Effector CD8-positive, alpha-beta T cell (primary cell): Measurements from ENCODE around the gene YPEL2.
"Not testable (repeated sequence)": the region's sequence is repeated elsewhere in the genome, so short reads cannot be mapped to it uniquely, and the experiment has no call there.

Source experiments
- DNase-seq: peaks from one replicate; lab custom pipeline; 2025; lab: John Stamatoyannopoulos, UW

Gene YPEL2

GRCh38 chr17:59406808-59407381 lies 75.4 kb downstream of the YPEL2 start:
- DNase-seq: no peak

- no peak for DNase-seq
Observed at GRCh38 chr17:59409336-59410048, 78.0 kb downstream of the YPEL2 start.

- no peak for DNase-seq
Observed at GRCh38 chr17:59410049-59410437, 78.6 kb downstream of the YPEL2 start.

- not testable (repeated sequence) for DNase-seq
Observed at GRCh38 chr17:59412431-59412830, 81.0 kb downstream of the YPEL2 start.

- no peak for DNase-seq
Observed at GRCh38 chr17:59413014-59413766, 81.7 kb downstream of the YPEL2 start.

GRCh38 chr17:59415397-59415796 lies 83.9 kb downstream of the YPEL2 start:
- DNase-seq: no peak

- DNase-seq: no peak
Observed at GRCh38 chr17:59416184-59416583, 84.7 kb downstream of the YPEL2 start.

GRCh38 chr17:59417452-59417851 lies 86.0 kb downstream of the YPEL2 start:
- DNase-seq: no peak

- DNase-seq: no peak
Observed at GRCh38 chr17:59418732-59419166, 87.3 kb downstream of the YPEL2 start.

- no peak for DNase-seq
Observed at GRCh38 chr17:59420901-59421300, 89.4 kb downstream of the YPEL2 start.

- no peak for DNase-seq
Observed at GRCh38 chr17:59421722-59422121, 90.3 kb downstream of the YPEL2 start.

GRCh38 chr17:59423137-59423724 lies 91.8 kb downstream of the YPEL2 start:
- no peak for DNase-seq

GRCh38 chr17:59423903-59424302 lies 92.4 kb downstream of the YPEL2 start:
- DNase-seq: no peak

GRCh38 chr17:59424331-59424730 lies 92.9 kb downstream of the YPEL2 start:
- no peak for DNase-seq

GRCh38 chr17:59425085-59425931 lies 93.9 kb downstream of the YPEL2 start:
- DNase-seq: no peak

- DNase-seq: no peak
Observed at GRCh38 chr17:59426031-59426430, 94.6 kb downstream of the YPEL2 start.

- DNase-seq: no peak
Observed at GRCh38 chr17:59427425-59427921, 96.0 kb downstream of the YPEL2 start.

- no peak for DNase-seq
Observed at GRCh38 chr17:59427996-59428395, 96.5 kb downstream of the YPEL2 start.

GRCh38 chr17:59428916-59429485 lies 97.5 kb downstream of the YPEL2 start:
- DNase-seq: no peak

GRCh38 chr17:59431601-59432000 lies 100.1 kb downstream of the YPEL2 start:
- DNase-seq: no peak

- DNase-seq: no peak
Observed at GRCh38 chr17:59432657-59433056, 101.2 kb downstream of the YPEL2 start.
